ENCODE measurements around the gene CROT.

The CROT gene

DNA sequence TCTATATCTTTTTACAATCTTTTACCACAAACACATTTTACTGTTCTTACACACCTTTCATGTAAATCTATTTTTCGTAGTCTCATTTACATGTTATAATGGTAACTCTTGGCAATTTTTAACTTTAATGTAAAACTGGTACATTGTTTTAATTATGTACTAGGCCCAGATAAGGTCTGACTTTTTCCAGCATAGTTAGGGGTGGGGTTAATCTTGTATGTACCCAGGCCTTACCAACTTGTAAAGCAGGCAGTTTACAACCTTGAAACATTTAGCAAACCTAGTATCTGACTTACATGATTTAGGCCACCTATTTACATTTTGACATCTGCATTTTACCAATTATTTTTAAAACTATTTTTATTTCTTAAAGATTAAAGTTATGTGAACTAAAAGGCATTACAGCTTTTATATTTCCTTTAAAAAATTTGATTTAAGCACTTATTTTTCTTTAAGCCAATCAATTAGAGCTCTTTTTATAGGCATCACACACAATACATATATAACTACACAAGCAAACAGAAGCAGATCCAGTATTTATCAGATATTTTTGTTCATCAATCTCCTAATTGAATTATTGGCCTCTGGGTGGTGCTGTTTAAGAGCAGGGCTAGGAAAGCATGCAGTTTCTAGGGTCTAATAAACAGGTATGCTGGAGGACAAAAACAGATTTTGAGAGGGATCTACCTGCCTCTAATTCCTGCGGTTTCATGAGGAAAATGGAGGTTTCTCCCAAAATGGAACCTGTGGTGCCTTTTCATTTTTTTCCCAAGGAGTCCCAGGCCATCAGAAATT is 19.7 kb upstream of the CROT start:
- Histone ChIP-seq H3K4me2 (ENCODE audit: low read depth, low read length, poor library complexity, severe bottlenecking) (no peak overlapping the region), H3K9me3 (ENCODE audit: insufficient read depth, low read depth, low read length) (peaks cover 27% of the 10 kb centered on the region; the same call in 1 of the 2 replicates), H3F3A (ENCODE audit: low read depth) (no peaks in the 10 kb centered on the region), H3K4me3 (ENCODE audit: low read length, poor library complexity, severe bottlenecking) (no peak overlapping the region), H4K20me1 (ENCODE audit: insufficient read depth, low read length, poor library complexity, severe bottlenecking) (no peaks in the 10 kb centered on the region), H3K9me2 (replicated peaks; ENCODE audit: low read depth, low read length) (no peaks in the 10 kb centered on the region), H3K4me1 (ENCODE audit: insufficient read depth, low read length, poor library complexity, severe bottlenecking) (no peaks in the 10 kb centered on the region), H2AFZ (ENCODE audit: low read length) (no peak overlapping the region), H3K36me3 (ENCODE audit: insufficient read depth, low read length) (no peaks in the 10 kb centered on the region), H3K27me3 (ENCODE audit: insufficient read depth, low read length, poor library complexity, severe bottlenecking) (no peaks in the 10 kb centered on the region), H3K79me2 (ENCODE audit: insufficient read depth, low read length) (no peaks in the 10 kb centered on the region), H3K9ac (ENCODE audit: low read depth, low read length, poor library complexity, severe bottlenecking) (no peak overlapping the region)
- TF ChIP-seq EZH2phosphoT487 (IDR thresholded peaks at IDR 0.05; ENCODE audit: borderline replicate concordance) = no peak
- TF ChIP-seq, protein P1, sequence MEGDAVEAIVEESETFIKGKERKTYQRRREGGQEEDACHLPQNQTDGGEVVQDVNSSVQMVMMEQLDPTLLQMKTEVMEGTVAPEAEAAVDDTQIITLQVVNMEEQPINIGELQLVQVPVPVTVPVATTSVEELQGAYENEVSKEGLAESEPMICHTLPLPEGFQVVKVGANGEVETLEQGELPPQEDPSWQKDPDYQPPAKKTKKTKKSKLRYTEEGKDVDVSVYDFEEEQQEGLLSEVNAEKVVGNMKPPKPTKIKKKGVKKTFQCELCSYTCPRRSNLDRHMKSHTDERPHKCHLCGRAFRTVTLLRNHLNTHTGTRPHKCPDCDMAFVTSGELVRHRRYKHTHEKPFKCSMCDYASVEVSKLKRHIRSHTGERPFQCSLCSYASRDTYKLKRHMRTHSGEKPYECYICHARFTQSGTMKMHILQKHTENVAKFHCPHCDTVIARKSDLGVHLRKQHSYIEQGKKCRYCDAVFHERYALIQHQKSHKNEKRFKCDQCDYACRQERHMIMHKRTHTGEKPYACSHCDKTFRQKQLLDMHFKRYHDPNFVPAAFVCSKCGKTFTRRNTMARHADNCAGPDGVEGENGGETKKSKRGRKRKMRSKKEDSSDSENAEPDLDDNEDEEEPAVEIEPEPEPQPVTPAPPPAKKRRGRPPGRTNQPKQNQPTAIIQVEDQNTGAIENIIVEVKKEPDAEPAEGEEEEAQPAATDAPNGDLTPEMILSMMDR (conservative IDR thresholded peaks at IDR 0.05; ENCODE audit: low read length) = peak; percentile 23

DNA sequence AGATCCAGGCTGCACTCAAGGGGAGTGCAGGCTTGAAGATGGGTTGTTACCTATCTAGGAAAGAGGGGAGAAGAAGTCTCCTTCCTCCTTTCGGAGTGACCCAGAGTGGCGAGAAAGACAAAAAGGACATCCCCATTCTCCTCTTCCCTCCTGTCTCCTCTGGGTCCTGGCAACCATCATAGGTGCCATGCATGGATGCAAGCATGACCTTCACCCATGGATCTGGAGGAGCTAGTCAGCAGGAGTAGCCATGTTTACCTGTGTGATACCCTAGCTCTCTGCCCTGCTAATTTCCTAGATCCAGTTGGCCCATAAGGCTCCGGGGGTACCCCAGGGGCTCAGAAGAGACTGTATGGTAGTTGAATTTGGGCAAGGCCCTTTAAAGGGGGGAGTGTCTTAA is 17.2 kb upstream of the CROT start:
- Histone ChIP-seq H3K4me3 (ENCODE audit: low read length, poor library complexity, severe bottlenecking) (no peak overlapping the region), H3K9me3 (ENCODE audit: insufficient read depth, low read depth, low read length) (peaks cover 27% of the 10 kb centered on the region; the same call in 1 of the 2 replicates), H3K9ac (ENCODE audit: low read depth, low read length, poor library complexity, severe bottlenecking) (no peak overlapping the region), H4K20me1 (ENCODE audit: insufficient read depth, low read length, poor library complexity, severe bottlenecking) (no peaks in the 10 kb centered on the region), H3K9me2 (replicated peaks; ENCODE audit: low read depth, low read length) (no peaks in the 10 kb centered on the region), H3K27me3 (ENCODE audit: insufficient read depth, low read length, poor library complexity, severe bottlenecking) (no peaks in the 10 kb centered on the region), H3K4me2 (ENCODE audit: low read depth, low read length, poor library complexity, severe bottlenecking) (no peak overlapping the region), H3K4me1 (ENCODE audit: insufficient read depth, low read length, poor library complexity, severe bottlenecking) (no peaks in the 10 kb centered on the region), H3K36me3 (ENCODE audit: insufficient read depth, low read length) (no peaks in the 10 kb centered on the region), H3K79me2 (ENCODE audit: insufficient read depth, low read length) (no peaks in the 10 kb centered on the region), H3F3A (ENCODE audit: low read depth) (no peaks in the 10 kb centered on the region), H2AFZ (ENCODE audit: low read length) (no peak overlapping the region)
- TF ChIP-seq EZH2phosphoT487 (IDR thresholded peaks at IDR 0.05; ENCODE audit: borderline replicate concordance) = no peak
- TF ChIP-seq, protein P1 (conservative IDR thresholded peaks at IDR 0.05; ENCODE audit: low read length) = no peak

GRCh38 chr7:87330316-87330715 is 15.1 kb upstream of the CROT start:
- Histone ChIP-seq H2AFZ (ENCODE audit: low read length) (no peak overlapping the region), H3K9me2 (replicated peaks; ENCODE audit: low read depth, low read length) (no peaks in the 10 kb centered on the region), H3K9ac (ENCODE audit: low read depth, low read length, poor library complexity, severe bottlenecking) (no peak overlapping the region), H3K79me2 (ENCODE audit: insufficient read depth, low read length) (no peaks in the 10 kb centered on the region), H3F3A (ENCODE audit: low read depth) (no peaks in the 10 kb centered on the region), H3K36me3 (ENCODE audit: insufficient read depth, low read length) (no peaks in the 10 kb centered on the region), H3K4me2 (ENCODE audit: low read depth, low read length, poor library complexity, severe bottlenecking) (no peak overlapping the region), H3K27me3 (ENCODE audit: insufficient read depth, low read length, poor library complexity, severe bottlenecking) (no peaks in the 10 kb centered on the region), H3K4me3 (ENCODE audit: low read length, poor library complexity, severe bottlenecking) (no peak overlapping the region), H4K20me1 (ENCODE audit: insufficient read depth, low read length, poor library complexity, severe bottlenecking) (no peaks in the 10 kb centered on the region), H3K4me1 (ENCODE audit: insufficient read depth, low read length, poor library complexity, severe bottlenecking) (no peaks in the 10 kb centered on the region), H3K9me3 (ENCODE audit: insufficient read depth, low read depth, low read length) (peaks cover 27% of the 10 kb centered on the region; the same call in 1 of the 2 replicates)
- TF ChIP-seq EZH2phosphoT487 (IDR thresholded peaks at IDR 0.05; ENCODE audit: borderline replicate concordance) = no peak
- TF ChIP-seq, protein P1 (conservative IDR thresholded peaks at IDR 0.05; ENCODE audit: low read length) = no peak
